ENCODE data around the gene DAPK1.

DAPK1 gene

DNA sequence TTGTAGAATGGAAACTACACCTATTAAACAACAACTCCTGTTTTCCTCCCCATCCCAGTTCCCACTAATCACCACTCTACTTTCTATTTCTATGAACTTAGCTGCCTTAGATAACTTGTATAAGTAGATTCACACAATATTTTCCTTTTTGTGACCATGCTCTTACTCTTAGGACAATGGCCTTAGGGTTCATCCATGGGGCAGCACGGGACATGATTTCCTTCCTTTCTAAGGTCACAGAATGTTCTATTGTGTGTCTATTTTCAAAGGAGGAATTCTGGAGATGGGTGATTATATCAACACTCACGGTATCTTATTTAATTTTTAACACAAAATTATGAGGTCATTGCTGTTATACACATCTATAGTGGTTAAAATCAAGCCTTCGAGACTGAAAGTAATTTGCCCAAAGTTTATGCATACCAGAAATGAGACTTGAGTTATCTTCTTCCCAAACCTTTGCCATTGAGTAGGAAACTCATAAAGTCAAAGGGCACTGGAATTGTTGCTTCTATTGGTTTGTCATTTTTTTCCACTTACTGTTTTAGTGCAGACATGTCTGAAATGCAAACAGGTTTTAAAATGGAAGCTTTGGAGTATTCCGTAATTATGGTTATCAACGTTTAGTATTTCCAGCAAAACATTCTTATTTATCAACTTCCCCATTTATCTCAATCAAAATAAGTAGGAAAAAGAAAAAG lies 251.8 kb downstream of the DAPK1 start:
- TF ChIP-seq, protein P1, sequence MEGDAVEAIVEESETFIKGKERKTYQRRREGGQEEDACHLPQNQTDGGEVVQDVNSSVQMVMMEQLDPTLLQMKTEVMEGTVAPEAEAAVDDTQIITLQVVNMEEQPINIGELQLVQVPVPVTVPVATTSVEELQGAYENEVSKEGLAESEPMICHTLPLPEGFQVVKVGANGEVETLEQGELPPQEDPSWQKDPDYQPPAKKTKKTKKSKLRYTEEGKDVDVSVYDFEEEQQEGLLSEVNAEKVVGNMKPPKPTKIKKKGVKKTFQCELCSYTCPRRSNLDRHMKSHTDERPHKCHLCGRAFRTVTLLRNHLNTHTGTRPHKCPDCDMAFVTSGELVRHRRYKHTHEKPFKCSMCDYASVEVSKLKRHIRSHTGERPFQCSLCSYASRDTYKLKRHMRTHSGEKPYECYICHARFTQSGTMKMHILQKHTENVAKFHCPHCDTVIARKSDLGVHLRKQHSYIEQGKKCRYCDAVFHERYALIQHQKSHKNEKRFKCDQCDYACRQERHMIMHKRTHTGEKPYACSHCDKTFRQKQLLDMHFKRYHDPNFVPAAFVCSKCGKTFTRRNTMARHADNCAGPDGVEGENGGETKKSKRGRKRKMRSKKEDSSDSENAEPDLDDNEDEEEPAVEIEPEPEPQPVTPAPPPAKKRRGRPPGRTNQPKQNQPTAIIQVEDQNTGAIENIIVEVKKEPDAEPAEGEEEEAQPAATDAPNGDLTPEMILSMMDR (IDR thresholded peaks at IDR 0.05; ENCODE audit: low read depth, low read length): no peak
- TF ChIP-seq EZH2phosphoT487 (IDR thresholded peaks at IDR 0.05; ENCODE audit: low read depth): no peak

DNA sequence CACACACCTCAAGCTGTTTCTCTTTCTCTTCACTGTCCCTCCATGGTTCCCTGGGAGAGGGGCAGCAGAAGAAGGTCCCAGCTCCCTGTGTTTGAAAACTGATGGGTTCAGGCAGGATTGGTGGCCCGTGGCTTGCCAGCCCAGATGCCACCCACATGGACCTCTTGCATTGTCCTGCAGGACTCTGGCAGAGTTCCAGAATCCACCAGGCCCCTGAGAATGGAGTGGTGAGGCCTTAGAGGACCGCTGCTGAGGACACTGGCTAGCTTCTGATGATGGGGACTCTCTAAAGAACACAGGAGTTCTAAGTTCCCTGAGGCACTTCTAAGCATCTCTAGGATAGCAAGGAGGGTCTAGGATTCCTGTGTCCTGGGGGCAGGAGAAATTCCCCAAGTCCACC lies 253.1 kb downstream of the DAPK1 start:
- no peaks in the 10 kb centered on the region for H3K36me3 ChIP-seq (replicated peaks; ENCODE audit: low read depth, low read length)
- H3K27ac ChIP-seq (ENCODE audit: low read length): no peak overlapping the region
- no peaks in the 10 kb centered on the region for H3K9me3 ChIP-seq (ENCODE audit: insufficient read depth, low read length)
- no peaks in the 10 kb centered on the region for H4K20me1 ChIP-seq (ENCODE audit: insufficient read depth, low read length)
- no peak overlapping the region for H2AFZ ChIP-seq (ENCODE audit: low read depth, low read length)
- H3K4me3 ChIP-seq (ENCODE audit: low read length): no peak overlapping the region
- no peak overlapping the region for H3K9ac ChIP-seq (ENCODE audit: low read length)
- H3K79me2 ChIP-seq (ENCODE audit: low read length): no peaks in the 10 kb centered on the region
- H3K4me2 ChIP-seq (ENCODE audit: low read length): no peak overlapping the region
- H3K27me3 ChIP-seq (ENCODE audit: low read depth, low read length): no peaks in the 10 kb centered on the region
- no peaks in the 10 kb centered on the region for H3K4me1 ChIP-seq (ENCODE audit: low read length)
- TF ChIP-seq EZH2phosphoT487 (IDR thresholded peaks at IDR 0.05; ENCODE audit: low read depth): no peak
- TF ChIP-seq, protein P1 (IDR thresholded peaks at IDR 0.05; ENCODE audit: low read depth, low read length): no peak

More for the DNA sequence above, 251.8 kb downstream of the DAPK1 start:
- Histone ChIP-seq H3K4me2 (ENCODE audit: low read length) (no peak overlapping the region), H3K79me2 (ENCODE audit: low read length) (no peaks in the 10 kb centered on the region), H2AFZ (ENCODE audit: low read depth, low read length) (no peak overlapping the region), H3K36me3 (replicated peaks; ENCODE audit: low read depth, low read length) (no peaks in the 10 kb centered on the region), H3K27ac (ENCODE audit: low read length) (no peak overlapping the region), H3K4me1 (ENCODE audit: low read length) (no peaks in the 10 kb centered on the region), H3K27me3 (ENCODE audit: low read depth, low read length) (no peaks in the 10 kb centered on the region), H3K4me3 (ENCODE audit: low read length) (no peak overlapping the region), H3K9ac (ENCODE audit: low read length) (no peak overlapping the region), H4K20me1 (ENCODE audit: insufficient read depth, low read length) (no peaks in the 10 kb centered on the region), H3K9me3 (ENCODE audit: insufficient read depth, low read length) (no peaks in the 10 kb centered on the region)

DNA sequence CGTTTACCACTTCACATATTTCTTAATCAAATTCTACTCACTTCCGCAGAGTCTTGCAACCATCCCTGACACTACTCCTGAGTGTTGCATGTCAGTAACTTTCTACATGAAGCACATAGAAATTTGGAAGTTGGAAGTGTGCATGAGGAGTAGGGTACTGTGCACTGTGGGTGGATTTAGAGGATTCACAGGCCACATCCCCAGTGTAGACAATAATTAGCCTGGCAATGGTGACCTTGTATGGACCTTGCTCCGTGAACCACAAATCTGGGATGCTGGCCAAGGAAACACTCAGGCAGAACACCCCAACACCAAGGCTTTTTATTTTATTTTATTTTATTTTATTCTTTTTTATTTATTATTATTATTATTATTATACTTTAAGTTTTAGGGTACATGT lies 253.8 kb downstream of the DAPK1 start:
- Histone ChIP-seq H3K4me2 (ENCODE audit: low read length) (no peak overlapping the region), H3K27ac (ENCODE audit: low read length) (no peak overlapping the region), H4K20me1 (ENCODE audit: insufficient read depth, low read length) (no peaks in the 10 kb centered on the region), H3K36me3 (replicated peaks; ENCODE audit: low read depth, low read length) (no peaks in the 10 kb centered on the region), H2AFZ (ENCODE audit: low read depth, low read length) (no peak overlapping the region), H3K4me1 (ENCODE audit: low read length) (no peaks in the 10 kb centered on the region), H3K9me3 (ENCODE audit: insufficient read depth, low read length) (no peaks in the 10 kb centered on the region), H3K27me3 (ENCODE audit: low read depth, low read length) (no peaks in the 10 kb centered on the region), H3K9ac (ENCODE audit: low read length) (no peak overlapping the region), H3K79me2 (ENCODE audit: low read length) (no peaks in the 10 kb centered on the region), H3K4me3 (ENCODE audit: low read length) (no peak overlapping the region)
- TF ChIP-seq, protein P1 (IDR thresholded peaks at IDR 0.05; ENCODE audit: low read depth, low read length): no peak
- no peak for TF ChIP-seq EZH2phosphoT487 (IDR thresholded peaks at IDR 0.05; ENCODE audit: low read depth)

DNA sequence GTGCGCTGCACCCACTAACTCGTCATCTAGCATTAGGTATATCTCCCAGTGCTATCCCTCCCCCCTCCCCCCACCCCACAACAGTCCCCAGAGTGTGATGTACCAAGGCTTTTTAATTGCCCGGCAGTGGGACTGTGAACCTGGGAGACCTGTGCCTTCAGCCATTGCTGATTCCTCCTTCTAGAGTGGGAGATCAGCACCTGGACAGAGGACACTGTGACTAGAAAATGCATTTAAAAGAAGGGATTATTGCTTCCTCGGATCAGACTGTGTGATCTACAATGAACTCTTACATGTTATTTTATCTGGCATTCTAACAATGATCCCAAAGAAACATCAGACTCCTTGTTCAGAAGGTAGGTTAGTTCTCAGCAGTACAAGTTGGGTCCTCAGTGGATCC lies 254.2 kb downstream of the DAPK1 start:
- H3K9ac ChIP-seq (ENCODE audit: low read length): no peak overlapping the region
- H3K27ac ChIP-seq (ENCODE audit: low read length): no peak overlapping the region
- no peaks in the 10 kb centered on the region for H3K36me3 ChIP-seq (replicated peaks; ENCODE audit: low read depth, low read length)
- H3K4me1 ChIP-seq (ENCODE audit: low read length): no peaks in the 10 kb centered on the region
- TF ChIP-seq, protein P1 (IDR thresholded peaks at IDR 0.05; ENCODE audit: low read depth, low read length): no peak
- TF ChIP-seq EZH2phosphoT487 (IDR thresholded peaks at IDR 0.05; ENCODE audit: low read depth): no peak
- H3K27me3 ChIP-seq (ENCODE audit: low read depth, low read length): no peaks in the 10 kb centered on the region
- no peaks in the 10 kb centered on the region for H4K20me1 ChIP-seq (ENCODE audit: insufficient read depth, low read length)
- H3K79me2 ChIP-seq (ENCODE audit: low read length): no peaks in the 10 kb centered on the region
- H3K9me3 ChIP-seq (ENCODE audit: insufficient read depth, low read length): no peaks in the 10 kb centered on the region
- H3K4me3 ChIP-seq (ENCODE audit: low read length): no peak overlapping the region
- H2AFZ ChIP-seq (ENCODE audit: low read depth, low read length): no peak overlapping the region
- no peak overlapping the region for H3K4me2 ChIP-seq (ENCODE audit: low read length)
